NCI-H524 (cell line): ENCODE results near the gene DGLUCY.
"Not testable (repeated sequence)": the region's sequence is repeated elsewhere in the genome, so short reads cannot be mapped to it uniquely, and the experiment has no call there.

Experiments
- DNase-seq, 2 experiments: peaks; one replicate each; lab custom pipeline; 2025; lab: John Stamatoyannopoulos, UW

Gene DGLUCY

DNA sequence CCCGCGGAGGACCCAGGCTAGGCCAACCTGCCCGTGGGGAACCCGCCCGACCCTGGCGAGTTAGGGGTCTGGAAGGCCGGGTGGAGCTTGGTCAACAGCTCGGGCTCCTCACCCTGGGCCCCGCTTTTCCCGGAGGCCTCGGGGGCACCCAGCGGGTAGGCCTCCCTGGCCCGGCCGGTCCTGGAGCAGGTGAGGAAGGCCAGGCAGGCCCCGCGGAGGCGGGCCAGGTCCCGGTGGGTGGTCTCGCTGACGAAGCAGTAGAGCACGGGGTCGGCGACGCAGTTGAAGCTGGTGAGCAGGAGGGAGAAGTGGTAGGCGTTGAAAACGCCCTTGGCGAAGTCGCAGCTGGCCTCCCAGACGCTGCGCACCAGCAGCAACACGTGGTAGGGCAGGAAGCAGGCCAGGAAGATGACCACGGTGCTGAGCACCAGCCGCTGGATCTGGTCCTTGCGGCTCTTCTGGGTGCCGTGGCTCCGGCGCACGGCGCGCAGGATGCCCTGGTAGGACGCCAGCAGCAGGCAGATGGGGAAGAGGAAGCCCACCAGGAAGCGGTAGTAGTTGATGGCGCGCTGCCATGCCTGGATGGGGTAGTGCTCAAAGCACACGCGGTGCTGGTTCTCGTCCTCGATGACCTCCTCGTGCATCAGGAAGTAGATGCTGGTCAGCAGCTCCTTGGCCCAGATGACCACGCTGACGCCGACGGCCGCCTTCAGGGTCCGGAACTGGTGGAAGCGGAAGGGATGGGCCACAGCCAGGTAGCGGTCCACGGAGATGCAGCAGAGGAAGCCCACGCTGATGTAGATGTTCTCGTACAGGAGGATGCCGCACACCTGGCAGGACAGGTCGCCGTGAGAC, 120.3 kb downstream of the DGLUCY start:
- no peak for DNase-seq

- DNase-seq = no peak
Measured at GRCh38 chr14:91234791-91235114, 120.9 kb downstream of the DGLUCY start.

DNA sequence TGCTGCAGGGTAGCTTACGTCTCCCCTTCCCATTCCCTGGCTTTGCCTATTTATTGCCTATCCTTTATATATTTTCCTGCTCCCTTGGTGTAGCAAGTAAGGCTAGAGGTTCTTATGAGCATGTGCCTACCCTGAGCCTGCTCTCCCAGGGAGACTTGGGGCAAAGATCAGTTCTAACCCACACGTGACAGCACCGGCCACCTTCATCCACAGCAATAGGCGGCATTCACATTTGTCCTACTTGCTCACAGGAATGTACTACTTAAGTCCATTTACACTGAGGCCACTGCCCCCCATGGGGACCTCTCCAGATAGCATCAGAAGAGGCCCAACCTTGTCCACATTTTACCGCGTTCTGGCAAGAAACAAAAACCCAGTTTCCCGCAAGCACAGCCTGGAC, 122.0 kb downstream of the DGLUCY start:
- DNase-seq = no peak

DNA sequence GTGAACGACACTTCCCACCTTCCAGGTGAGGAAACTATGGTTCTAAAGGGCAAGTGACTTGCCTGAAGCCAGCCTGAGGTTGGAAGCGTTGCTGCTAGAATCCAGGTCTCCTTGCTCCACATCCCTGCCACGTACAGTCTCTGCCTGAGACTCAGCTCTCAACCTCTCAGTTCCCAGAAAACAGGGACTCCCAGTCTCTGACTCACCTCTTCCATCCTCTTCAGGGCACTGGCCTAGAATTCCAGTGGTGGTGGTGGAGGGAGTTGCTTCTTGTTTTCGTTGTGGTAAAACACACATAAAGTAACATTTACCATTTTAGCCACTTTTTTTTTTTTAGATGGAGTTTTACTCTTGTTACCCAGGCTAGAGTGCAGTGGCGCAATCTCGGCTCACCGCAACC, 123.3 kb downstream of the DGLUCY start:
- no peak for DNase-seq

DNA sequence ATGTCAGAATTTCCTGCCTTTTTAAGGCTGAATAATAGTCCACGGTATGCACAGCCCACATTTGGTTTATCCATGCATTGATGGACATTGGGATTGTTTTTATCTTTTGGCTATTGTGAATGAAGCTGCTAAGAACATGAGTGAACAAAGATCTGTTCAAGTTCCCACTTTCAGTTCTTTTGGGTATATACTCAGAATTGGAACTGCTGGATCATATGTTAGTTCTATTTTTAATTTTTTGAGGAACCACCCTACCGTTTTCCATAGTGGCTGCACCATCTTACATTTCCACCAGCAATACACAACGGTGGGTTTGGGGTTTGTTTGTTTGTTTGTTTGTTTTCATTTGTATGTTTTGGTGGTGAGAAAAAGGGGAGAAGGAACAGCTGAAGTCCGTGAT, 124.2 kb downstream of the DGLUCY start:
- DNase-seq = no peak

- no peak for DNase-seq
Measured at GRCh38 chr14:91238661-91239060, 124.8 kb downstream of the DGLUCY start.

DNA sequence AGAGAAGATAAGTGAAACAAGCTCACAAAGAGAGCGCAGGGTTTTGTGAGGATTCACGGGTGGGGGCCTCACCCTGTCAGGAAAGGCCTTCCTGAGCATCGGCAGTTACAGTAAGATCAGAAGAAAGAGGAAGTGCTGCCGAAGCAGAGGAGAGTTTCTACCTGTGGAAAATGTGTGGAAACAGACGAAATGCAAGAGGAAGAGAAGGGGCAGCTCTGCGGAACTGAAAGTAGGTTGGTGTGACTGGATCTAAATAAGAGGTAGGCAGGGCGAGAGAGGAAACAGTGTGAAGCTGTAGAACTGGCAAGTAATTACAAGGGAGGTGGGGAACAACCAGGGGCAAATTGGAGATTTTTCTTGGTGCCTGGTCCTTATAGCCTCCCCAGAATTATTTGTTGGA, 128.0 kb downstream of the DGLUCY start:
- no peak for DNase-seq

DNA sequence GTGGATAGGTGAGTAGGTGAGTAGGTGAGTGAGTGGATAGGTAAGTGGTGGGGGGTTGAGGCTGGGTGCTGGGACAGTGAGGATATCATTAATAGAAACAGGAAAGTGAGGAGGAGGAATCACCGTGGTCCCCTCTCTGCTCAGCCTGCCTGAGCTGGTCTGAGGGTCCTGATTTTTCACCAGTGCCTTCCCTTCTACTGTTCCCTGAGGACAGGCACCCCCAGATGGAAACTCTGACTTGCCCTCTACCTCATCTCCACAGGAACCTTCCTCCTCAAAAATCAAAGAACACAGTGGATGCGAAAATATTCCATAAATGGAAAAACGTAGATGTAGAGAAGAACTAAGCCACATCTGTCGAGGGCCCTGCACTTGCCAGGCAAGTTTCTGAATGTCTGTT, 128.8 kb downstream of the DGLUCY start:
- DNase-seq = no peak

- DNase-seq = no peak
Measured at GRCh38 chr14:91243074-91243471, 129.2 kb downstream of the DGLUCY start.

- peak; percentile 79 to 94 for DNase-seq
Measured at GRCh38 chr14:91244501-91244901, 130.6 kb downstream of the DGLUCY start, which contains the start of gene GPR68. TSS of gene GPR68 (minus strand) at chr14:91244704. CDS start at chr14:91235050, 9,654 bp downstream.

DNA sequence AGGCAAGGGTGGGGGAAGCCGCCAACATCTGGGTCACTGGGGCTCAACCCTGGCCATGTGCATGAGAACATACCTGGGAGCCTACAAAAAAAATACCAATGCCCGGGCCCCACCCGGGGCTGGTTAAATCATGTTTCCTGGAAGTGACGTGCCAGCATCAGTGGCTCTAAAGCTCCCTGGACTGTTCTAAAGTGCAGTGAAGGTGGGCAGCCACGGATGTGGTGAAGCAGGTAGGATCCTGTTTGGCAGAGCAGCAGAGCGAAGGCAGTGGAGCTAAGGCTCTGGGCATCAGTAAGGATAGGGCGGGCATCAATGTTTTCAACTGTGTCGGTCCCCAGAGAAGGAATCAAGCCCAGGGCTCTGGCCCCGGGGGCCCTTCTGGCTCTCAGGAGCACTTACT, 131.2 kb downstream of the DGLUCY start:
- DNase-seq = no peak

GRCh38 chr14:91245616-91246015, 131.7 kb downstream of the DGLUCY start:
- not testable (repeated sequence) for DNase-seq

DNA sequence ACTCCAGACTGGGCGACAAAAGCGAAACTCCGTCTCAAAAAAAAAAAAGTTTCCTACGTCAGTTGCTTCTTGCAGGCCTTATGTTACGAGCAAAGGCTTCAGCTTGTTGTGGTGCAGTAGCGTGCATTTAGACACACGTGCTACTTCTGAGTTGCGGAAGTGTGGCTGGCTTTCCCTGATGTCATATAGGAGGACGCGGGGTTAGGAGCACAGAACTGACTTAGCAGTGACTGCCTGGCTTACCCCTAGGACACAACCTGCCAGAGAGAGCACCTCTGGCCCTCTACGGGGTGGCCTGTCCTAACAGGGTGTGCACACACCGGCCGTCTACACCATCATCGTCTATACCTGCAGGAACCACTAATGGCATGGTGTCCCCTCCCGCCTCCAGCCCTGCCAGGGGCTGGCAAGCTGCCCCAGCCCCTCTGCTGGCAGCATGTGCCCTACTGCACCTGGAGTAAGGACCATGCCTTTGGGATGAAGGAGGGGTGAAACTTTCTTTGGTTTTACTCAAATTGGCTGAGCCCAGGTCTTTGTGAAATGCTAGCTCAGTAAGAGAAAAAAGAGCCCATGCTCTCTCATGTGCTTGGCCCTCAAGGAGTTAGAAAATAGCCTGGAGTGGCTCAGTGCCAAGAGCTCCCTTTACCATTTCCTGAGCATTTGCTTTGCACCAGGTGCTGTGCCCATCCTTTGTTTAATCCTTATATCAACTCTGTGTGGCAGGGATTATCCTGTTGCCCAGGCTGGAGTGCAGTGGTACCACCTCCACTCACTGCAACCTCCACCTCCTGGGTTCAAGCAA, 132.4 kb downstream of the DGLUCY start:
- peak; percentile 69 to 81 for DNase-seq

DNA sequence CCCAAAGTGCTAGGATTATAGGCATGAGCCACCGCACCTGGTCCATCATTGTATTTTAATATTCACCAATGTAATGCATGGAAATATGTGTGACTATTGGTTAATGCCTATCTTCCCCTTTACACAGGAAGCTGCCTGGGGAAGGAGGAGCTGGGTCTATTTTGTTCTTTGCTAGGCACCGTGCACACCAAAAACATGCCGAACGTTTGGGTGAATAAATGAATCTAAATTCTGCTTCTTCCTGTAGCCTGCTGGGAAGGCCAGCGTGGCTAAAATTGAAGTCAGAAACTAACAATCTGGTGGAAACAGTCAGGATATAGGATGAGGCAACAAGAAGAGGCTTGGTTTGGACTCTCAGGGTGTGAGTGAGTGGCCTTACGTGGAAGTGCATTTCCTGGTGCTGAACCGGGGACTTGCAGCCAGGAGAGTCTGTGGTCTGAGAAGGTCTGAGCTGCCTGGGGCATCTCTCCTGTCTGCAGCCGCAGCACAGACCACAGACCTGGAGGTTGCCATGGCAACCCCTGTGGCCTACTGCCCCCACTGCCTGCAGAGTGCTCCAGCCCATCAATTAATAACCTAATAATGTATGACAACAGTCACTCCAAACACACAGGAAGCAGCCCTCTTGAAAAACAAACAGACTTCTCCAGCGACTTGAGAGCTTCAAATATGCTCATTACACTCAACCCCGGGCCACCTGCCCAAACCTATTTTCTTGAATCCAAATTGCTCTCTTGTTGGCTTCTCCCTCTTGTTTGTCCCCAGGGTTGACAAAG, 136.2 kb downstream of the DGLUCY start:
- DNase-seq = peak; percentile 97 to 99

DNA sequence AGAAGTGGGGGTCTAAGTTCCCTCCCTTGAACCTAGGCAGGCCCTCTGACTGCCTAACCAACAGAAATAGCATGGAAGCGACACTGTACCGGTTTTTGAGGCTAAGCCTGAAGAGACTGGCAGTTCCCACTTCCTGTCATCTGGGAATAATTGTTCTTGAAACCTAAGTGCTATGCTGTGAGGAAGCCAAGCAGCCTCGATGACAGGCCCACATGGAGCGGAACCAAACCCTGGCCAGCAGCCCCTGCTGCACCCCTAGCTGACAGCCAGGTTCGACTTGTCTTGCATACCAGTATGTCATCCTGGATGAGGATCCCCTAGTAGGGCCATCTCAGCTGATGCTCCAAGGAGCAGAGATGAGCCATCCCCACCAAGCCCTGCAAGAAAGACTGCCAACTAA, 137.0 kb downstream of the DGLUCY start:
- peak in 1 of 2 experiments; percentile 57 for DNase-seq

DNA sequence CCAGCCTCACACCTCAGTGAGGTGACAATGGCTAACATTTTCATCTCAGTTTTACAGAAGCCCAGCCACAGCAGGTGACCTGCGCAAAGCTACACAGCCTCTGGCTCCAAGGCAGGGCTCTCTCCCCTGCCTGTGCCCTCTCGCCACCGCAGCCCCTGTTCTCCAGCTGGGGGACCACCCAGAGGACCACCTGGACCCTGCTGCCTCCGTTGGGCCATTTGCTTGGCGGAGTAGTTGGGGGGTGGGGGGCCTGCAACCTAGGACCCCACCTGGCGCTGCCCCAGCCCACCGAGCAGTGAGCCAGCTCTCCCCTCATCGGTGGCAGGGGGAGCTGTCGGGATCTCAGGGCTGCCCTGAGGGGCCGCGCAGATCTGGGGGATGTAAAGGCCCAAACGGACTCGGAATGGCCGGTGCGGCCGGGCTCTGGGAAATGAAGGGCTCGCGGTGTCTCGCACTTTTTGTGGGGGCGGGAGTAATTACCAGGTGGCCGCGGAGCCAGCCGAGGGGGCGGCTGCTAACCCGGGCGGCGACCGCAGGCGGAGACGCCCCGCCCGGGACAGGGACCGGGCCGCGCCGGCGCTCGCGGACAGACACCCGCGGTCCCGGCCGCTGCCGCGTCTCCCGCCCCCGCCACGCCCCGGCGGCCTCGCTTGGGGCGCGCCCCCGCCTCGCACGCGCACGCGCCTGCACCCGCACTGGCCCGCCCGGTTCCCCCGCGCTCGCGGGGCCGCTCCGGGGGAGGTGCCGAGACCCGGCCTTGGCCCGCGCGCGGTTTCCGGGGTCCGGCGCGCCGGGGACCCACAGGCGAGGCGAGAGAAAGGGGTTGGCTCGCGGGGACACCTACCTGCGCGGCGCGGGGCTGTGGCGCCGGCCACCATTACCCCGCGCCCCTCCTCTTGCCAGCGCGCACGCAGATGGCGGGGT, 139.3 kb downstream of the DGLUCY start:
- DNase-seq = peak in 1 of 2 experiments; percentile 61

DNA sequence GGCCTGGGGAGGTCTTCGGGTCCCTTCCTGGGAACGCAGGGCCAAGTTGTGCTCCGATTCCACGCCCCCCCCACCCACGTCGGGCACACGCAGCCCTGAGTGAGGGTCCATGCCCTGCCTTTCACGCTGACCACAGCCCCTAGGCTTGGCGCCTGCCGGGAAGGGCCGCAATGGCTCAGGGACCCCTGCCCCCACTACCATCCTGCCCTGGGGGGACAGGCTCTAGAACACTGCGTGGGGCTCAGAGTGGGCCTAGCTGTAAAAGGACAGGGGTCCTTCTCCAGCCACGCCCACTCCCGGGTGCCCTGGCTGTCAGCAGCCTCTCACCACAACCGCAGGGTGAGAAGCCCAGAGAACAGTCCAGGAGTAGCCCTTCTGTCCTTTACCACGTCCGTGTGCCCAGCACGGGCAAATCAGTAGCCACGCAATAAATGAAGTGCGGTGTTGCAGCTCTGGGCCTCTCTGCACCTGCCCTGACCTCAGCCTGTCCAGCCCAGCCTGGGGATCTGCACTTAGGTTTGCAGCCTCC, 140.0 kb downstream of the DGLUCY start:
- no peak for DNase-seq

GRCh38 chr14:91254461-91254860, 140.6 kb downstream of the DGLUCY start:
- peak in 1 of 2 experiments; percentile 58 for DNase-seq

DNA sequence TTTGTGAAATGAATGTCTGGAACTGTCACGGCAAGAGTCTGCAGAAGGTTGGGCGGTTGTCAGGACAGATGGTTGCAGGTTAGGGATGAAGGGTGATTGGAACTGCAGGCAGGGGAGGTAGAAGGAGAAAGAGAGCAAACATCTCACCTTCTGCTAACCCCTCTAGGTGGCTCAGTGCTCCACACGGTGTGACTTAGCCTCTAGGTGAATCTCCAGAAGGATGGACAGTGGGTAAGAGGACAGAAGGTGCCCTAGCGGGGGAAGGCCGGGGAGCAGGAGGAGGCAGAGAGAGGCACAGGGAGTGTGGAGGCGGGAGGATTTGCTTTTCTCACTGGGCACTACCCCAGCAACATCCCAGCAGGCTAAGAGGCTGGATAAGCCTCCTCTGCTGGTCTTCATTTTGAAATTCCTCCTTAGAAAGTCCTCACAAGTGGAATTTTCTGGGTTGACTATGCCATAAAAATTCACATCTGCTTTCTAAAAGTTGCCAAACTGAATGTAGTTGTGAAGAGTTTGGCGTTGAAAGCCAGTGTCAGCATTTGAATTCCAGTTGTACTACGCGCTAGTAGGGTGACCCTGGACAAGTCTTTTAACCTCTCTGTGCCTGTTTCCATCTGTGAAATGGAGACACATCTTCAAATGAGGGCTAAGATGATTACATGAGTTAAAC, 141.3 kb downstream of the DGLUCY start:
- peak; percentile 52 to 82 for DNase-seq

DNA sequence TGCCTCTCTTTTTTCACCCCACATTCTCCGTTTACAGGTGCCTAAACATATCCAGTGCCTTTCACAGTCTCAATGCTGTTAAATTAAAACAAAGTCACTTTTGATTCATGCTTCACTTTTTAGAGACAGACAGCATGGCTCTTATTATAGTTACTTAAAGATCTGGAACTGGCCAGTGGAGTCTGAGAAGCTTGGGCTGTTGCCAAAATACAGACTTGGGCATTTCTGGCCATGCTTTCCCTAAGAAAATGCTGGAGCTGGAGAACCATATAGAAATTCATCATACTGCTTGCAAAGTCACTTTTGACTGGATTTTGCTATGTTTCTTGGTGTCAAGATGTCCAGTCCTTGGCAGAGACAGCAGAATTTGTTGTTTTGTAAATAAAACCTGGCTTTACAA, 142.8 kb downstream of the DGLUCY start:
- no peak for DNase-seq
